GM12875 (cell line): Measurements from ENCODE around the gene NRN1.
"Not testable (repeated sequence)": the region's sequence is repeated elsewhere in the genome, so short reads cannot be mapped to it uniquely, and the experiment has no call there.

Experiments used
- H3K4me3 ChIP-seq: one replicate; pipeline ENCODE4 v1.5.1; 2011; ENCODE audit warnings: low read depth, low read length, control low read depth
- TF ChIP-seq, protein P1 (sequence below): IDR thresholded peaks from 2 replicates; pipeline ENCODE4 v1.5.1; 2011; ENCODE audit warnings: low read depth, mild to moderate bottlenecking, control low read depth, inconsistent platforms, low read length, moderate library complexity, borderline replicate concordance; ENCODE audit not compliant: insufficient read depth

The NRN1 gene

DNA sequence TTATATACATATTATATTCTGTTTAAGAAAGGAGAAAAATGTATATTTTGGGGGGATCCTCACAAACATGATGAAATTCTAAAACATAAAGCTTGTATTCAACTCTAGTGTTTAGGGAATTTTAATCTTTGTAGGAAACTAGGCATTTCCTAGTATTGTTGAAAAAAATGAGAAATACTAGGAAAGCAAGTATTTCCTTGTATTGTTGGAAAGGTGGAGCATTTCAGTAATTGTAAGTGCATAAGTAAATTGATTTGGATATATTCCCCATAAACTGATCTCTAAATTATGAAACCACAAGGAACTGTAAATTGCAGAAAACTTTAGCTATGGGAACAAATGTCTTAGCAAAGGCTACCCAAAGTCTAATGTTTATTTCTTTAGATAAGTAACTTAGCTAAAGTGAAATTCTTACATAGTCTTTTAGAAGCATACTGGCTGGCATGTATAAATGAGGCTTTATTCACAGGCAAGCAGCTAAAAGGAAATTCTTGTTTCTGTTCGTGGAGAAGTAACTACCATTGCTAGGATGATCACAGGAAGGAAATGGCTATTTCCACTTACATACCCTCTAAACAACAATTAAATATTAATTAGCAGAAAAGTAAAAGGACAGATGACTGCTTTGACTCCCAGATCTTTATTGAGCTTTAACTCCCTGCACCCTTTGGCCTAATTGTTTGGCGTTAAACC lies 19.9 kb upstream of the NRN1 start:
- TF ChIP-seq, protein P1, sequence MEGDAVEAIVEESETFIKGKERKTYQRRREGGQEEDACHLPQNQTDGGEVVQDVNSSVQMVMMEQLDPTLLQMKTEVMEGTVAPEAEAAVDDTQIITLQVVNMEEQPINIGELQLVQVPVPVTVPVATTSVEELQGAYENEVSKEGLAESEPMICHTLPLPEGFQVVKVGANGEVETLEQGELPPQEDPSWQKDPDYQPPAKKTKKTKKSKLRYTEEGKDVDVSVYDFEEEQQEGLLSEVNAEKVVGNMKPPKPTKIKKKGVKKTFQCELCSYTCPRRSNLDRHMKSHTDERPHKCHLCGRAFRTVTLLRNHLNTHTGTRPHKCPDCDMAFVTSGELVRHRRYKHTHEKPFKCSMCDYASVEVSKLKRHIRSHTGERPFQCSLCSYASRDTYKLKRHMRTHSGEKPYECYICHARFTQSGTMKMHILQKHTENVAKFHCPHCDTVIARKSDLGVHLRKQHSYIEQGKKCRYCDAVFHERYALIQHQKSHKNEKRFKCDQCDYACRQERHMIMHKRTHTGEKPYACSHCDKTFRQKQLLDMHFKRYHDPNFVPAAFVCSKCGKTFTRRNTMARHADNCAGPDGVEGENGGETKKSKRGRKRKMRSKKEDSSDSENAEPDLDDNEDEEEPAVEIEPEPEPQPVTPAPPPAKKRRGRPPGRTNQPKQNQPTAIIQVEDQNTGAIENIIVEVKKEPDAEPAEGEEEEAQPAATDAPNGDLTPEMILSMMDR, result no peak
- H3K4me3 ChIP-seq, result no peak overlapping the region

GRCh38 chr6:6025736-6026135 lies 19.0 kb upstream of the NRN1 start:
- TF ChIP-seq, protein P1, result no peak
- H3K4me3 ChIP-seq, result no peak overlapping the region

DNA sequence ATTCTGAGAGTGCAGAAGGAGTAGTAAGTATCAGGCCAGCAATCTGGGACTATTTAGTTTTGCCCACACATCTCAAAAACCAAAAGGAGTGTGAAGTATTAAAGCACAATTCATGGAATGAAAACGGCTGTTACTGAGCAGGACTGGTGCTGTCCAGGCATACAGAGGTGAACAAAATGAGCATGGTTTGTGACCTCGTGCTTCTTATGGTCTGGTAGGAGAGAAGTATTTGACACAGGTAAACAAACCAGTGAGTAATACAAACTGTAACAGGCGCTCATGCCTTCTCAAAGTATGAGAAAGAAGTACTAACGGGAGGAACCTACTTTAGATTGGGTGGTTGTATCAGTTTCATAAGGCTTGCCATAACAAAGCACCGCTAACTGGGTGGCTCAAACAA lies 17.5 kb upstream of the NRN1 start:
- no peak overlapping the region for H3K4me3 ChIP-seq
- TF ChIP-seq, protein P1, result no peak

DNA sequence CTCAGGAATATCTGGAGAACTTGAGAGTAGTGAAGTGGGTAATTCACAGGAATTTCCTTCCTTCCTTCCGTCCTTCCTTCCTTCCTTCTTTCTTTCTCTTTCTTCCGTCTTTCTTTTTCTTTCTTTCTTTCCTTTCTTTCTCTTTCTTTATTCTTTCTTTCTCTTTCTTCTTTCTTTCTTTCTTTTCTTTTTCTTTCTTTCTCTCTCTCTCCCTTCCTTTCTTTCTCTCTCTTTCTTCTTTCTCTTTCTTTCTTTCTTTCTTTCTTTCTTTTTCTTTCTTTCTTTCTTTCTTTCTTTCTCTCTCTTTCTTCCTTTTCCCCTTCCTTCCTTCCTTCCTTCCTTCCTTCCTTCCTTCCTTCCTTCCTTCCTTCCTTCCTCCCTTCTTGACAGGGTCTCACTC lies 16.1 kb upstream of the NRN1 start:
- H3K4me3 ChIP-seq, result not testable (repeated sequence)

DNA sequence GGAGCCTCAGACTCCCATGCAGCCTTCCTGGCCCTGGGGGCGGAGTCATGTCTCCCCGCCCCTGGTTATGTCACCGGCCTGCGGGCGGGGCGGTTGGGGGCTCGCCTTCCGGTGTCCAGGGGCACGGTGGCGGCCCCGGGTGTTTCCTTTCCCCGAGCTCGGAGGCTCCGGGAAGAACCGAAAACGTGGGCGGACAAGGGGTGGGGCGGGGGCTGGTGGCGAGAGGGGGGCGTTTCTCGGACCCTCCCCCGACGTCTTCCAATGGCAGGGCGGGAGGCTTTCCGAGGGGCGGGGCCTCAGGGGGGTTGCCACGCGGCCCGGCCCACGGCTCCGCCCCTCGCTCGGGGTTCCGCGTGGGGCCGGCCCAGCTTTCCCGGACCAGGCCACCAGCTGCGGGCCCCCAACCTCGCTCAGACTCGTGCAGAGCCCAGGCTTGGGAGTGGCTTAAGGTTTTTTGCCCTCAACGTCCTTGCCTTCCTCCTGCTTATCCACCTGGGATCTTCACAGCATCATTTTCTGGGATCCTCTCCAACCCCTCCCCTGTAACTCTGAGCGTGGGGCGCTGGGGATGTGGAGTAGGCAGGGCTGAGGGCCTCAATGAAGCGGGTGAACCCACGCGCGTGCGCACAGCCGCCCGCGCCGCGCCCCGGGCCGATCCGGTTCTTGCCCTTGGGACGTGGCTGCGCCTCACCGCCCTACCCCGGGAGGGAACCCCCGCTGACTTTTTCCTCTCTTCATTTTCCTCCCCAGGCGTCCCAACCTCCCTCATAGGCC lies 2.1 kb upstream of the NRN1 start:
- TF ChIP-seq, protein P1, result no peak
- H3K4me3 ChIP-seq, result peak overlapping the region; percentile 22

GRCh38 chr6:6008089-6008647 lies 1.4 kb upstream of the NRN1 start:
- TF ChIP-seq, protein P1, result no peak
- peak overlapping the region; percentile 22 for H3K4me3 ChIP-seq

GRCh38 chr6:6007366-6008088 lies 802 bp upstream of the NRN1 start:
- peak overlapping the region; percentile 47 for H3K4me3 ChIP-seq
- TF ChIP-seq, protein P1, result peak; percentile 25; the same call in 1 of the 2 replicates
